ENCODE measurements around the gene FHOD1.

FHOD1 gene

GRCh38 chr16:67190041-67190440 lies 57.2 kb downstream of the FHOD1 start, which contains the start of gene EXOC3L1:
EXOC3L1 (minus strand) TSS chr16:67190136; CDS start chr16:67189676, 460 bp downstream.
- TF ChIP-seq CTCF (IDR thresholded peaks at IDR 0.05; ENCODE audit: borderline replicate concordance, control extremely low read depth, extremely low read depth, insufficient read depth, missing control alignments) = no peak
- in situ Hi-C loops (cut with MboI; ENCODE audit: low sequenced_read_pairs, unreplicated experiment) = no loop called here
- DNase-seq (ENCODE audit: low spot score) = no peak

- DNase-seq (ENCODE audit: low spot score) = no peak
- in situ Hi-C loops (cut with MboI; ENCODE audit: low sequenced_read_pairs, unreplicated experiment) = no loop called here
- TF ChIP-seq CTCF (IDR thresholded peaks at IDR 0.05; ENCODE audit: borderline replicate concordance, control extremely low read depth, extremely low read depth, insufficient read depth, missing control alignments) = no peak
These were observed 58.5 kb downstream of the FHOD1 start for GRCh38 chr16:67188798-67189197.

GRCh38 chr16:67188323-67188722 lies 59.0 kb downstream of the FHOD1 start:
- in situ Hi-C loops (cut with MboI; ENCODE audit: low sequenced_read_pairs, unreplicated experiment) = no loop called here
- no peak for TF ChIP-seq CTCF (IDR thresholded peaks at IDR 0.05; ENCODE audit: borderline replicate concordance, control extremely low read depth, extremely low read depth, insufficient read depth, missing control alignments)
- DNase-seq (ENCODE audit: low spot score) = no peak

GRCh38 chr16:67187175-67187890 lies 59.9 kb downstream of the FHOD1 start:
- no peak for DNase-seq (ENCODE audit: low spot score)
- in situ Hi-C loops (cut with MboI; ENCODE audit: low sequenced_read_pairs, unreplicated experiment) = no loop called here
- no peak for TF ChIP-seq CTCF (IDR thresholded peaks at IDR 0.05; ENCODE audit: borderline replicate concordance, control extremely low read depth, extremely low read depth, insufficient read depth, missing control alignments)

- in situ Hi-C loops (cut with MboI; ENCODE audit: low sequenced_read_pairs, unreplicated experiment) = no loop called here
- DNase-seq (ENCODE audit: low spot score) = no peak
These were observed 60.7 kb downstream of the FHOD1 start for GRCh38 chr16:67186550-67186950.

GRCh38 chr16:67185651-67186134 lies 61.6 kb downstream of the FHOD1 start:
- in situ Hi-C loops (cut with MboI; ENCODE audit: low sequenced_read_pairs, unreplicated experiment) = no loop called here
- no peak for TF ChIP-seq CTCF (IDR thresholded peaks at IDR 0.05; ENCODE audit: borderline replicate concordance, control extremely low read depth, extremely low read depth, insufficient read depth, missing control alignments)
- no peak for DNase-seq (ENCODE audit: low spot score)

More at GRCh38 chr16:67186550-67186950, 60.7 kb downstream of the FHOD1 start:
- TF ChIP-seq CTCF (IDR thresholded peaks at IDR 0.05; ENCODE audit: borderline replicate concordance, control extremely low read depth, extremely low read depth, insufficient read depth, missing control alignments) = no peak
